Neural progenitor cell (in vitro differentiated cells): ENCODE data around the gene MEG3. TPM values are rescaled to one million over a fixed set of nuclear protein-coding genes. Genes with fewer than 3 reads are reported as not detected.

Experiments used
- DNase-seq: peaks from one replicate; pipeline ENCODE4 v3.0.0-alpha.2; 2016; ENCODE audit warnings: low spot score
- H2AFZ ChIP-seq: fragments of 200-600 bp; sonication (generic); replicated peaks from 2 replicates; pipeline ENCODE4 v1.6.1; 2016; ENCODE audit warnings: antibody characterized with exemption
- H3F3A ChIP-seq: fragments of 200-600 bp; sonication (generic); 2 replicates; pipeline ENCODE4 v1.6.1; 2016; ENCODE audit warnings: antibody characterized with exemption, low read depth
- H3K27ac ChIP-seq: fragments of 200-600 bp; sonication (generic); 2 replicates; pipeline ENCODE4 v1.5.1; 2016; ENCODE audit warnings: mild to moderate bottlenecking
- H3K27me3 ChIP-seq: fragments of 200-600 bp; sonication (generic); 2 replicates; pipeline ENCODE4 v1.6.1; 2016; ENCODE audit warnings: mild to moderate bottlenecking, moderate library complexity
- H3K36me3 ChIP-seq: fragments of 200-600 bp; sonication (generic); 2 replicates; pipeline ENCODE4 v1.5.1; 2016
- H3K4me1 ChIP-seq: fragments of 200-600 bp; sonication (generic); 2 replicates; pipeline ENCODE4 v1.6.1; 2016; ENCODE audit warnings: mixed run types
- H3K4me2 ChIP-seq: fragments of 200-600 bp; sonication (generic); 2 replicates; pipeline ENCODE4 v1.6.1; 2016
- H3K4me3 ChIP-seq: fragments of 200-600 bp; sonication (generic); 2 replicates; pipeline ENCODE4 v1.5.1; 2016
- H3K79me2 ChIP-seq: fragments of 200-600 bp; sonication (generic); 2 replicates; pipeline ENCODE4 v1.6.1; 2016; ENCODE audit warnings: low read depth
- H3K9ac ChIP-seq: fragments of 200-600 bp; sonication (generic); 2 replicates; pipeline ENCODE4 v1.6.1; 2016
- H3K9me3 ChIP-seq: fragments of 200-600 bp; sonication (generic); 2 replicates; pipeline ENCODE4 v1.5.1; 2016; ENCODE audit warnings: low read depth
- H4K20me1 ChIP-seq: fragments of 200-600 bp; sonication (generic); 2 replicates; pipeline ENCODE4 v1.6.1; 2016; ENCODE audit warnings: low read depth
- H3K27ac Mint-ChIP-seq: 3 replicates; pipeline ENCODE4 v1.8.0; 2021; ENCODE audit warnings: mixed read lengths
- H3K27me3 Mint-ChIP-seq: 2 replicates; pipeline ENCODE4 v1.8.0; 2022; ENCODE audit warnings: low read depth, mild to moderate bottlenecking, inconsistent platforms, moderate library complexity, mixed read lengths; ENCODE audit not compliant: insufficient read depth
- H3K36me3 Mint-ChIP-seq: 3 replicates; pipeline ENCODE4 v1.8.0; 2021; ENCODE audit warnings: mixed read lengths
- H3K4me1 Mint-ChIP-seq: 3 replicates; pipeline ENCODE4 v1.8.0; 2021; ENCODE audit warnings: mixed read lengths
- H3K4me3 Mint-ChIP-seq: 3 replicates; pipeline ENCODE4 v1.8.0; 2021; ENCODE audit warnings: mild to moderate bottlenecking, moderate library complexity, mixed read lengths
- H3K9me3 Mint-ChIP-seq: 3 replicates; pipeline ENCODE4 v1.8.0; 2020; ENCODE audit warnings: mixed read lengths
- EZH2 ChIP-seq: fragments of 200-600 bp; sonication (generic); IDR thresholded peaks from 2 replicates; pipeline ENCODE4 v1.6.1; 2017; ENCODE audit warnings: antibody characterized with exemption, mild to moderate bottlenecking, moderate library complexity
- EZH2phosphoT487 ChIP-seq: fragments of 200-600 bp; sonication (generic); IDR thresholded peaks from 2 replicates; pipeline ENCODE4 v1.6.1; 2017; ENCODE audit warnings: antibody characterized with exemption
- total RNA-seq: library from RNA; depleted of rRNA; stranded (reverse); fragments of >200 nt; gene quantifications from 2 replicates; pipeline ENCODE4 v1.2.3, GENCODE V29; 2015; ENCODE audit warnings: low replicate concordance
- TF ChIP-seq, protein P1 (sequence below): fragments of 200-600 bp; sonication (generic); IDR thresholded peaks from 2 replicates; pipeline ENCODE4 v1.5.1; 2017; ENCODE audit warnings: antibody characterized with exemption, mild to moderate bottlenecking

MEG3 gene
- total RNA-seq, 1 donor from 2014 or later, result 10.6 TPM

DNA sequence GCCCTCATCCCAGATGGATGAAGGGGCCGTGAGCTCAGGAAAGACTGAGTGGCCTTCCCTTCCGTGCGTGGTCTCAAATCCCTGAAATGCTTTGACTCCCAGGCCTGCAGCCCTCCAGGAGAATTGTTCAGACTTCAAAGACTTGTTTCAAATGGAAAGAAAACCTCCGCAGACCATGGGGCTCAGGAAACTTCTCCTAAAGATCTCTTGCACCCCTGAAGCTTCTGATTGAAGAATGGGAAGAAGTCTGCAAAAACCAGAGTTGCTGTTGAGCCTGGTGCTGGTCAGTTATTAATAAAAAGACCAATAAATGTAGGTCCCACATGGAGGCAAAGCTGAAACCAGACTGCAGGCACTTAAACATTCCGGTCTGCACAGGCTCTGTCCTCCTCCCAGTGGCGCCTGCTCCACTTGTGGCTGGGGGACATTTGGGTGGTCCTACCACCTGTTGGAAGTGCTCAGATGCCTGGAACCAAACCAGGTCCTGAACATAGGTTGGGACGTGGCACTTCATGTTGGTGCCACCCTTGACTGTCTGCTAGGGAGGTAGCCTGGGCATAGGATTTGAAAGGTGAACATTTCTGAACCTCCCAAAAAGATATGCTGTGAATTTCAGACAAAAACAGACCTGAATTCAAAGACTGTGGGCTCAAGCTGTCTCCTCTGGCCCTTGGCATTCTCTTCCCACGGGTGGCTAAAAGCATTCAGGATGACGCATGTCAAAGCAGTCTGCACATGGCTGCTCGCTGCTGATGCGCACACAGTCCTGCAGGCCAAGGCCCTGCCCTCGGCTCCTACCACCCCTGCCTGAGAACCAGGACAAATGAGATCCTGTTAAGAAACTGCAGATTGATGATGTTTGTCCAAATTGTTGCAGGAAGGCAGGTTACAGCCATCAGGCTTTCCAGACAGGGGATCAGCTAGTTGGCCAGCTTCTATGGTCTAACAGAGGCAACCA is 36.2 kb upstream of the MEG3 start:
- Mint-ChIP-seq H3K27ac (no peak overlapping the region), H3K27me3 (peaks cover 15% of the 10 kb centered on the region), H3K36me3 (no peaks in the 10 kb centered on the region), H3K4me1 (peaks cover 55% of the 10 kb centered on the region), H3K9me3 (peaks cover 4% of the 10 kb centered on the region), H3K4me3 (no peak overlapping the region)
- no peak overlapping the region for H3K9ac ChIP-seq
- no peak overlapping the region for H3K27ac ChIP-seq
- H3K4me1 ChIP-seq, result peaks cover 18% of the 10 kb centered on the region
- H3K36me3 ChIP-seq, result no peaks in the 10 kb centered on the region
- no peak overlapping the region for H2AFZ ChIP-seq
- H3K79me2 ChIP-seq, result no peaks in the 10 kb centered on the region
- H3K4me2 ChIP-seq, result no peak overlapping the region
- H3F3A ChIP-seq, result peaks cover 1% of the 10 kb centered on the region
- H3K27me3 ChIP-seq, result no peaks in the 10 kb centered on the region
- TF ChIP-seq, protein P1, sequence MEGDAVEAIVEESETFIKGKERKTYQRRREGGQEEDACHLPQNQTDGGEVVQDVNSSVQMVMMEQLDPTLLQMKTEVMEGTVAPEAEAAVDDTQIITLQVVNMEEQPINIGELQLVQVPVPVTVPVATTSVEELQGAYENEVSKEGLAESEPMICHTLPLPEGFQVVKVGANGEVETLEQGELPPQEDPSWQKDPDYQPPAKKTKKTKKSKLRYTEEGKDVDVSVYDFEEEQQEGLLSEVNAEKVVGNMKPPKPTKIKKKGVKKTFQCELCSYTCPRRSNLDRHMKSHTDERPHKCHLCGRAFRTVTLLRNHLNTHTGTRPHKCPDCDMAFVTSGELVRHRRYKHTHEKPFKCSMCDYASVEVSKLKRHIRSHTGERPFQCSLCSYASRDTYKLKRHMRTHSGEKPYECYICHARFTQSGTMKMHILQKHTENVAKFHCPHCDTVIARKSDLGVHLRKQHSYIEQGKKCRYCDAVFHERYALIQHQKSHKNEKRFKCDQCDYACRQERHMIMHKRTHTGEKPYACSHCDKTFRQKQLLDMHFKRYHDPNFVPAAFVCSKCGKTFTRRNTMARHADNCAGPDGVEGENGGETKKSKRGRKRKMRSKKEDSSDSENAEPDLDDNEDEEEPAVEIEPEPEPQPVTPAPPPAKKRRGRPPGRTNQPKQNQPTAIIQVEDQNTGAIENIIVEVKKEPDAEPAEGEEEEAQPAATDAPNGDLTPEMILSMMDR, result no peak
- no peak for TF ChIP-seq EZH2
- TF ChIP-seq EZH2phosphoT487, result no peak
- H4K20me1 ChIP-seq, result no peaks in the 10 kb centered on the region
- DNase-seq, result no peak
- no peaks in the 10 kb centered on the region for H3K9me3 ChIP-seq
- no peak overlapping the region for H3K4me3 ChIP-seq

DNA sequence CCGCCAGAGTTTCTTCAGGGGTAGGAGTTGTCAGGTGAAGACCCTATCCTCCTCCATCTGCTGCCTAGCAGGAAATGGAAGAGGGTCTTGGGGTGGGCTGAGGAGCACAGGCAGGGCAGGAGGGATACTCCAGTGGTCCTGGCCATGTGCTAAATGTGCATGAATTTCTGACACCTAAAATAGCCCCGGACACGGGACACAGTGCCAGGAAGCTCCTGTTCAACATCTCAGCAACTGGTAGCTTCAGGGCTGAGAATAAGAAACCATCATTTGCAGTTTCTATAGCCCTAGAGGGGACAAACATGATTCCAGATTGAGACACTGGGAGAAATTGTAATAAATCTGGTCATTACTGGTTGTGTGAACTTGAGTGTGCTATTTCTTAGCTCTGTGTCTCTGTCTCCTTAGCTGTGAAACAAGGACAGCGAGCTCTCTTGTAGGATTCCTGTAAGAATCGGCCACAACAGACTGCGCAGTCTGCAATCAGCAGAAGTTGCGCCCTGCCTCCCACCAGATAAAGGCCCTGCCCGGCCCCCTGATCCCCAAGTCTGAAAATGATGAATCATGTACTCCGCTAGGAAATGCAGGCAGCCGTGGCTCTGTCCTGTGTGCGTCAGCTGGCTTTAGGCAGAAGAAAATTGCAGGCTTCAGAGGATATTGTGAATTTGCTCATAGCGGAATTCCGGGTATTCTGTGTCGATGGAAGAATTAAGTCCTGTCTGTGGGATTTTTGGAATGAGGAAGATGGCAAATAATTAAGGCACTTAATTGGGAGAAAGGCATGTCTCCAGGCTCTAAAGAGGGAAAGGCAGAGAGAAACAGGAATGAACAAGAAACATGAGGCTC is 35.2 kb upstream of the MEG3 start:
- H3K79me2 ChIP-seq, result no peaks in the 10 kb centered on the region
- H3K4me2 ChIP-seq, result no peak overlapping the region
- H3K27me3 Mint-ChIP-seq, result peaks cover 8% of the 10 kb centered on the region
- no peak overlapping the region for H3K4me3 ChIP-seq
- no peak overlapping the region for H3K4me3 Mint-ChIP-seq
- TF ChIP-seq EZH2phosphoT487 (no peak), EZH2 (no peak)
- TF ChIP-seq, protein P1, result no peak
- H3K4me1 Mint-ChIP-seq, result peaks cover 45% of the 10 kb centered on the region
- no peaks in the 10 kb centered on the region for H3K36me3 Mint-ChIP-seq
- no peaks in the 10 kb centered on the region for H3K36me3 ChIP-seq
- H3K27me3 ChIP-seq, result no peaks in the 10 kb centered on the region
- H3K9ac ChIP-seq, result no peak overlapping the region
- DNase-seq, result no peak
- no peaks in the 10 kb centered on the region for H4K20me1 ChIP-seq
- peak overlapping the region; percentile 17 for H3K27ac Mint-ChIP-seq
- peaks cover 19% of the 10 kb centered on the region for H3K4me1 ChIP-seq
- no peaks in the 10 kb centered on the region for H3K9me3 ChIP-seq
- no peak overlapping the region for H2AFZ ChIP-seq
- peaks cover 4% of the 10 kb centered on the region for H3K9me3 Mint-ChIP-seq
- H3F3A ChIP-seq, result peaks cover 8% of the 10 kb centered on the region
- no peak overlapping the region for H3K27ac ChIP-seq

DNA sequence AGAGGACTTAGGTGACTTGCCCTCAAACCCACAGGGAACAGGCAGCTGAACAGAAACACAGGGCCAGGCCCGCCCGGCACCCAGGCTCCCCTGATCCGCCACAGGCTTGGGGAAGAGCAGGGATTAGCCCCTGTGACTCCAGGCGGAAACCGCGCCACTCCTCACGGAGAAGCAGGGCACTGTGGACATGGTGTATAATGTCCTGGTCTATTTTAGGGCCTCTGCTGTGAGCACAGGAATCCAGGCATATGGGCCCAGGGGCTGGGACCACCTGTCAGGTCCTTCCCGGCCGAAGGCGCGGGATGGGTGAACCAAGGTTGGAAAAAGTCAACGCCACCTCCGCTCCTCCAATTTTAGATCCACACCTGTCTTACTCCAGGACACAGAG is 34.6 kb upstream of the MEG3 start:
- no peaks in the 10 kb centered on the region for H3K9me3 ChIP-seq
- DNase-seq, result no peak
- peaks cover 38% of the 10 kb centered on the region for H3K4me1 Mint-ChIP-seq

More for the DNA sequence above, 34.6 kb upstream of the MEG3 start:
- TF ChIP-seq EZH2phosphoT487 (no peak), EZH2 (no peak)
- TF ChIP-seq, protein P1, result no peak
- no peak overlapping the region for H3K9ac ChIP-seq
- peaks cover 8% of the 10 kb centered on the region for H3K27me3 Mint-ChIP-seq
- H3K4me1 ChIP-seq, result peaks cover 13% of the 10 kb centered on the region
- H3K27ac ChIP-seq, result no peak overlapping the region
- no peaks in the 10 kb centered on the region for H3K36me3 Mint-ChIP-seq
- H3F3A ChIP-seq, result peaks cover 8% of the 10 kb centered on the region
- H3K79me2 ChIP-seq, result no peaks in the 10 kb centered on the region
- no peaks in the 10 kb centered on the region for H3K27me3 ChIP-seq
- H3K27ac Mint-ChIP-seq, result peak overlapping the region; percentile 17
- H3K4me3 Mint-ChIP-seq, result no peak overlapping the region
- H3K4me3 ChIP-seq, result no peak overlapping the region
- H3K36me3 ChIP-seq, result no peaks in the 10 kb centered on the region
- H2AFZ ChIP-seq, result no peak overlapping the region
- H3K9me3 Mint-ChIP-seq, result peaks cover 4% of the 10 kb centered on the region
- no peak overlapping the region for H3K4me2 ChIP-seq
- H4K20me1 ChIP-seq, result no peaks in the 10 kb centered on the region
